ENCODE results near the gene IGF2BP2.
"Not testable (repeated sequence)": the region's sequence is repeated elsewhere in the genome, so short reads cannot be mapped to it uniquely, and the experiment has no call there.

The IGF2BP2 gene

DNA sequence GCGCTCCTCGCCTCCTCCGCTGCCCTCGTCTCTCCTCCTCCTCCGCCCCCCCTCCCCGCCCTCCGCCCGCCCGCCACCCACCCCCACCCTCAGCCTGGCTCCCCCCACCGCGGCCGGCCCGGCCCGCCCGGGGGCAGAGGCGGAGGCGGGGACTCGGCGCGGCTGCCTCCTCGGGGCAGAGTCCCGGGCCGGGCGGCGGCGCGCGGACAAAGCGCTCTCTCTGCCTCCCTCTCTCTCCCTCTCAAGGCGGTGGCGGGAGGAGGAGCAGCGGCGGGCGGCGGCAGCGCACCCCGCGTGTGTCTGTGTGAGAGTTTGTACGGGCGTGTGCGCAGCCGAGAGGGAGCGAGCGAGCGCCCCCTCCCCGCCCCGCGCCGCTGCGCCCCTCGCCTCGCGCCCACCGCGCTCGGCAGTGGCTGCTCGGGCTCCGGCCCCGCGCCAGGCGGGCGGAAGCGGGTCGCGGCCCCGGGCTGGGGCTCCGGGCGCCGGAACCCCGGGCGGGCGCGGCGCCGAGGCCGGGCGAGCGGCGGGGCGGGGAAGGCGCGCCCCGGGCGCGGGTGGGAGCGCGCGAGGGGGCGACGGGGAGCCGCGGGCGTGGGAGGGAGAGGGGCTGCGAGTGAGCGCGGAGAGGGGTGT, at the start of gene IGF2BP2:
TSS of gene IGF2BP2 (minus strand) at position 37 of the 633 bp plus-strand sequence. CDS start 82 bp downstream, outside the sequence.
- Mint-ChIP-seq H3K27me3 (peaks cover 54 to 57% of the 10 kb centered on the region in 2 donors), H3K36me3 (no peaks in the 10 kb centered on the region), H3K4me3 (peak within 1 kb of the TSS; percentile 89 to 93), H3K4me1 (peaks cover 5 to 15% of the 10 kb centered on the region in 2 donors), H3K9me3 (no peaks in the 10 kb centered on the region), H3K27ac (peak within 1 kb of the TSS; percentile 77)
- DNase-seq = peak; percentile 31
- peak; percentile 84 to 90 for ATAC-seq (replicated peaks)

DNA sequence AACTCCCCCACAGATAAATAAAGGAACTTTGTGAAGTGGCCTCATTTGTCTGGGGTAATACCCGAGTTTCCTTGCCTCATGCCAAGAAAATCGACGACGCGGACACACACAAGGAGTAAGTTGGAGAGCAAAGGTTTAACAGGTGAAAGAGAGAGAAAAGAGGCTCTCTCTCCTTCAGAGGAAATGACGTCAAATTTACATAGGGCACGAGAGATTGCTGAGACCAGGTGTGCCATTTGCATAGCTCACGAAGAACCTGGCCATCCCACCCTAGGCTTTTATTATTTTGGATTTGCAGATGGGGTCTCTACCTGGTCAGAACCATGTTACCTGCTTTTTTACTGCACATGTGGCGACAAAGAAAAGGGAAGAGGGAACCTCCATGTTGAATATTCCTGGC, 49.3 kb upstream of the IGF2BP2 start:
- Mint-ChIP-seq H3K9me3 (no peaks in the 10 kb centered on the region), H3K27me3 (peaks cover 4 to 5% of the 10 kb centered on the region in 2 donors), H3K27ac (no peak overlapping the region), H3K4me1 (peaks cover 2 to 7% of the 10 kb centered on the region in 2 donors), H3K36me3 (no peaks in the 10 kb centered on the region), H3K4me3 (no peak overlapping the region)
- DNase-seq (no peak), ATAC-seq (replicated peaks) (no peak)

- Mint-ChIP-seq H3K9me3 (no peaks in the 10 kb centered on the region), H3K27ac (no peak overlapping the region), H3K27me3 (peaks cover 8 to 10% of the 10 kb centered on the region in 2 donors), H3K4me3 (no peak overlapping the region), H3K36me3 (no peaks in the 10 kb centered on the region), H3K4me1 (no peaks in the 10 kb centered on the region)
- ATAC-seq (replicated peaks) (no peak), DNase-seq (no peak)
Observed at GRCh38 chr3:185867650-185868049, 42.8 kb upstream of the IGF2BP2 start.

GRCh38 chr3:185866995-185867394, 42.2 kb upstream of the IGF2BP2 start:
- Mint-ChIP-seq H3K27me3 (peaks cover 8 to 10% of the 10 kb centered on the region in 2 donors), H3K9me3 (no peaks in the 10 kb centered on the region), H3K27ac (no peak overlapping the region), H3K36me3 (no peaks in the 10 kb centered on the region), H3K4me1 (no peaks in the 10 kb centered on the region), H3K4me3 (no peak overlapping the region)
- DNase-seq (no peak), ATAC-seq (replicated peaks) (no peak)

DNA sequence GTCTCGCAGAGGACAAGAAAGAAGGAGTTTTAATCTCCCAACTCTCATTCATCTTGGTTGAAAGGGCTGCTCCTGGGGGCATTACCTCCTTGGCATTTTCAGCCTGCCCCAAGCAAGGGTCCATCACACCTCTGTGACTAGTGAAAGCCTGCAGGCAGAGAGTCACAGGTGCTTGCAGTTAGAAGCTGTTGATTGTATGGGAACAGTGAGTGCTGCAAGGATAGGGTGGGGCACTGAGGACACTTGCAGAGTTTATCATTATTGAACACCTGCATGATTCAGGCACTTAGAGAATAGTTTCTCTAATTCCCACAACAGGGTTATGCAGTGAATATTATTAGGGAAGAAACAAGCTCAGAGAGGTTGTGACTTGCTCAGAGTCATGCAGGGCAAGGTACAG, 41.7 kb upstream of the IGF2BP2 start:
- DNase-seq (no peak), ATAC-seq (replicated peaks) (no peak)
- H3K27ac Mint-ChIP-seq = no peak overlapping the region
- H3K9me3 Mint-ChIP-seq = no peaks in the 10 kb centered on the region
- H3K36me3 Mint-ChIP-seq = no peaks in the 10 kb centered on the region
- no peak overlapping the region for H3K4me3 Mint-ChIP-seq
- peaks cover 8 to 10% of the 10 kb centered on the region in 2 donors for H3K27me3 Mint-ChIP-seq
- H3K4me1 Mint-ChIP-seq = no peaks in the 10 kb centered on the region

- peak overlapping the region; percentile 7 for H3K27ac Mint-ChIP-seq
- H3K4me3 Mint-ChIP-seq = no peak overlapping the region
- no peaks in the 10 kb centered on the region for H3K4me1 Mint-ChIP-seq
Observed at GRCh38 chr3:185865247-185865646, 40.4 kb upstream of the IGF2BP2 start.

GRCh38 chr3:185864767-185865166, 39.9 kb upstream of the IGF2BP2 start:
- no peaks in the 10 kb centered on the region for H3K36me3 Mint-ChIP-seq

More at GRCh38 chr3:185865247-185865646, 40.4 kb upstream of the IGF2BP2 start:
- DNase-seq (no peak), ATAC-seq (replicated peaks) (no peak)
- Mint-ChIP-seq H3K9me3 (no peaks in the 10 kb centered on the region), H3K27me3 (peaks cover 8 to 10% of the 10 kb centered on the region in 2 donors), H3K36me3 (no peaks in the 10 kb centered on the region)

GRCh38 chr3:185862920-185863319, 38.1 kb upstream of the IGF2BP2 start:
- H3K4me1 Mint-ChIP-seq = no peaks in the 10 kb centered on the region
- no peak overlapping the region for H3K4me3 Mint-ChIP-seq
- DNase-seq (no peak), ATAC-seq (replicated peaks) (no peak)
- peaks cover 8 to 9% of the 10 kb centered on the region in 2 donors for H3K27me3 Mint-ChIP-seq
- H3K36me3 Mint-ChIP-seq = no peaks in the 10 kb centered on the region
- H3K27ac Mint-ChIP-seq = no peak overlapping the region
- H3K9me3 Mint-ChIP-seq = no peaks in the 10 kb centered on the region

More at GRCh38 chr3:185864767-185865166, 39.9 kb upstream of the IGF2BP2 start:
- Mint-ChIP-seq H3K9me3 (no peaks in the 10 kb centered on the region), H3K4me3 (no peak overlapping the region), H3K27me3 (peaks cover 8 to 12% of the 10 kb centered on the region in 2 donors), H3K27ac (no peak overlapping the region), H3K4me1 (no peaks in the 10 kb centered on the region)
- ATAC-seq (replicated peaks) (no peak), DNase-seq (no peak)

DNA sequence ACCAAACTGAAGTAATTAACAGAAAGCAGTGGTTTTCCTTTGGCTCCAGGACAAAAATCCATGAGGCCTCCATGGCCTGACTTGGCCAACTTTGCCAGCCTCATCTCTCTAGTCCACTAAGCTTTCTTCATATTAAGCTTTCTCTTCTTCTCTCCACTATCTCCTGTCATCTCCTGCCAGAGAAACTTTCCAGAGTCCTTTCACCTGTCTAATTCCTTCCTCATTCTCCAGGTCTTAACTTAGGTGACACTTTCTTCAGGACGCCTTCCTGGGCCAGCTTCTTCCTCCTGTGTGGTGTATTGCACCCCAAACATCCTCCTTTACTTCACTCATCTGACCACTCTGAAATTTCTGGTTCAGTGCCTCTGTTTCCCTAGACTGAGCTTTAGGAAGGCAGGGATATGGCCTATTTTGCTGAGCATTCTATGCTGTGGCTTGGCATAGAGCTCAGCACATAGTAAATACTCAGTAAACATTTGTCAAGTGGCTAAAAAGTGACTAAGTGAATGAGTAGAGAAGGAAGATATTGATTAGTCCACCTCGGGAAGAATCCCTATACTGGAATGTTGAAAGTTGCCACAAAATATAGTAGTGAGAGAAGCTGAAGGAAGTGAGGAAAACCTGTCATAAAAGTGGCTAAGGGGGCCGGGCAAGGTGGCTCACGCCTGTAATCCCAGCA, 34.6 kb upstream of the IGF2BP2 start:
- Mint-ChIP-seq H3K36me3 (peaks cover 3 to 7% of the 10 kb centered on the region in 2 donors), H3K9me3 (peaks cover 8 to 10% of the 10 kb centered on the region in 2 donors), H3K27ac (no peak overlapping the region), H3K27me3 (peaks cover 3 to 9% of the 10 kb centered on the region in 2 donors), H3K4me1 (no peaks in the 10 kb centered on the region), H3K4me3 (no peak overlapping the region)
- ATAC-seq (replicated peaks) = no peak
- DNase-seq = no peak

- no peak for DNase-seq
- ATAC-seq (replicated peaks) = no peak
- H3K36me3 Mint-ChIP-seq = peaks cover 3 to 7% of the 10 kb centered on the region in 2 donors
- H3K4me3 Mint-ChIP-seq = no peak overlapping the region
- no peaks in the 10 kb centered on the region for H3K4me1 Mint-ChIP-seq
- H3K9me3 Mint-ChIP-seq = peaks cover 8 to 10% of the 10 kb centered on the region in 2 donors
- no peak overlapping the region for H3K27ac Mint-ChIP-seq
- peaks cover 3 to 9% of the 10 kb centered on the region in 2 donors for H3K27me3 Mint-ChIP-seq
Observed at GRCh38 chr3:185858502-185859225, 33.8 kb upstream of the IGF2BP2 start.

GRCh38 chr3:185857208-185857607, 32.4 kb upstream of the IGF2BP2 start:
- DNase-seq (no peak), ATAC-seq (replicated peaks) (no peak)
- Mint-ChIP-seq H3K36me3 (peaks cover 3 to 7% of the 10 kb centered on the region in 2 donors), H3K27ac (no peak overlapping the region), H3K9me3 (peaks cover 8 to 10% of the 10 kb centered on the region in 2 donors), H3K4me1 (no peaks in the 10 kb centered on the region), H3K27me3 (peaks cover 3 to 9% of the 10 kb centered on the region in 2 donors), H3K4me3 (no peak overlapping the region)

GRCh38 chr3:185856652-185857051, 31.8 kb upstream of the IGF2BP2 start:
- Mint-ChIP-seq H3K4me3 (no peak overlapping the region), H3K27me3 (peaks cover 3 to 9% of the 10 kb centered on the region in 2 donors)

GRCh38 chr3:185853771-185854170, 28.9 kb upstream of the IGF2BP2 start:
- H3K36me3 Mint-ChIP-seq; DNase-seq; H3K4me1 Mint-ChIP-seq; H3K27ac Mint-ChIP-seq; H3K4me3 Mint-ChIP-seq; H3K27me3 Mint-ChIP-seq; ATAC-seq (replicated peaks): not testable (repeated sequence)
- peaks cover 8 to 10% of the 10 kb centered on the region in 2 donors for H3K9me3 Mint-ChIP-seq

More at GRCh38 chr3:185856652-185857051, 31.8 kb upstream of the IGF2BP2 start:
- H3K9me3 Mint-ChIP-seq = peaks cover 8 to 10% of the 10 kb centered on the region in 2 donors
- peaks cover 3 to 7% of the 10 kb centered on the region in 2 donors for H3K36me3 Mint-ChIP-seq
- DNase-seq (no peak), ATAC-seq (replicated peaks) (no peak)
- no peak overlapping the region for H3K27ac Mint-ChIP-seq
- no peaks in the 10 kb centered on the region for H3K4me1 Mint-ChIP-seq

- H3K4me1 Mint-ChIP-seq = no peaks in the 10 kb centered on the region
- peaks cover 8 to 10% of the 10 kb centered on the region in 2 donors for H3K9me3 Mint-ChIP-seq
- peaks cover 0 to 10% of the 10 kb centered on the region in 2 donors for H3K27me3 Mint-ChIP-seq
- no peak overlapping the region for H3K27ac Mint-ChIP-seq
- no peak for DNase-seq
- ATAC-seq (replicated peaks) = peak in 1 of 2 donors; percentile 25
- no peak overlapping the region for H3K4me3 Mint-ChIP-seq
- peaks cover 3 to 7% of the 10 kb centered on the region in 2 donors for H3K36me3 Mint-ChIP-seq
Observed at GRCh38 chr3:185852635-185853034, 27.8 kb upstream of the IGF2BP2 start.

All from stimulated activated naive B cell treated with anti-CD40 and anti-IgM and Interleukin-4, amounts not matched to agents 10 μg/mL and 1 μg/mL and 100 μg/mL, for 72 hours (primary cell).